ENCODE results near the gene TMED4. TPM values are rescaled to one million over a fixed set of nuclear protein-coding genes. Genes with fewer than 3 reads are reported as not detected.

The TMED4 gene
- total RNA-seq, 3 donors from 2014 or later = 71.3 to 79.4 (median 71.4) TPM

DNA sequence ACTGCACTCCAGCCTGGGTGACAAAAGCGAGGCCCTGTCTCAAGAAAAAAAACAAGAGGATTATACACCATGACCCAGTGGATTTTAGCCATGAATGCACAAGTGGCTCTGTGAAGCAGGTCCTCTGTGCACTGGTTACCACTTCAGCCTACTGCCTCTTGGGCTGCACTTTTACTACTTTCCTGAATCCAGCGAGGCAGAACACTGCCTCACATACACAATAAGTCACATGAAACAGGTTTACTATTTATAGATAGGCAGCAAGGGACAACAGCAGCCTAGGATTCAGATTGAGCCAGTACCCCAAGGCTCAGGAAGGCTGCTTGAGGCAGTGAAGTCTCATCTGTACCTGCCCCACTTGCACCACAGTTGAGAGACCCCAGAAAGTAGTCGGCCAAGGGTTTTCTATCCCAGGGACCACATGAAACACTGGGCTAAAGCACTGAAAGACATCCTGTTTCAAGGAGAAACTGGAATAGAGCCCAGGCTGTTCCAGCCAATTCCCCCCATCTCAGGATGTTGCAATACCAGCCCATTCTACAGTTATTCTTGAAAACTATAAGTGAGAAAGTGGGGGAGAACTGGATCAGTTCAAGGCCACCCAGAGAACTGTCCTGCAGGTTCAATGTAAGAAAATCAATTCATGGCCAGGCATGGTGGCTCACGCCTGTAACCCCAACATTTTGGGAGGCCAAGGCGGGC, 14.1 kb upstream of the TMED4 start:
- no peaks in the 10 kb centered on the region for H3K4me1 Mint-ChIP-seq (ENCODE audit: low read depth)
- H3K27me3 Mint-ChIP-seq (ENCODE audit: low read depth) = no peaks in the 10 kb centered on the region
- H3K4me3 Mint-ChIP-seq = no peak overlapping the region
- H3K36me3 Mint-ChIP-seq (ENCODE audit: insufficient read depth) = no peaks in the 10 kb centered on the region
- no peaks in the 10 kb centered on the region for H3K9me3 Mint-ChIP-seq
- DNase-seq = no peak
- ATAC-seq = no peak

DNA sequence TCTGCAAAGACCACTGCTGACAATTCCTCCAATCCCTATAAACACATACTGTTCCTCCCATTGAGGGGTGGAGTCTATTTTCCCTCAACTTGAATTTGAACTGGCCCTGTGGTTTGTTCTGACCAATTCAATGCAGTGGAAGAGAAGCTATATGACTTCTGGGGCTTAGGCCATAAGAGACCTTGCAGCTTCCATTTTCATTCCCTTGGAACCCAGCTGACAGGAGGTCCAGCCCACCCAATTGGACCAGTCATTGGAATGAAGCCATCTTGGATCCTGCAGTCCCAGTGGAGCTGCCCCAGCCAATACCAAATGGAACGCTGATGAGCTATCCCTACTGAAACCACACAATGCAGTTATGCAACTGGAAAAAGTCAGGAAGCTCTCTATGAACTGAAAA, 8.9 kb upstream of the TMED4 start:
- H3K4me3 Mint-ChIP-seq = no peak overlapping the region
- H3K36me3 Mint-ChIP-seq (ENCODE audit: insufficient read depth) = no peaks in the 10 kb centered on the region
- H3K27me3 Mint-ChIP-seq (ENCODE audit: low read depth) = no peaks in the 10 kb centered on the region
- ATAC-seq (no peak), DNase-seq (no peak)
- no peaks in the 10 kb centered on the region for H3K9me3 Mint-ChIP-seq
- peaks cover 6% of the 10 kb centered on the region for H3K4me1 Mint-ChIP-seq (ENCODE audit: low read depth)

DNA sequence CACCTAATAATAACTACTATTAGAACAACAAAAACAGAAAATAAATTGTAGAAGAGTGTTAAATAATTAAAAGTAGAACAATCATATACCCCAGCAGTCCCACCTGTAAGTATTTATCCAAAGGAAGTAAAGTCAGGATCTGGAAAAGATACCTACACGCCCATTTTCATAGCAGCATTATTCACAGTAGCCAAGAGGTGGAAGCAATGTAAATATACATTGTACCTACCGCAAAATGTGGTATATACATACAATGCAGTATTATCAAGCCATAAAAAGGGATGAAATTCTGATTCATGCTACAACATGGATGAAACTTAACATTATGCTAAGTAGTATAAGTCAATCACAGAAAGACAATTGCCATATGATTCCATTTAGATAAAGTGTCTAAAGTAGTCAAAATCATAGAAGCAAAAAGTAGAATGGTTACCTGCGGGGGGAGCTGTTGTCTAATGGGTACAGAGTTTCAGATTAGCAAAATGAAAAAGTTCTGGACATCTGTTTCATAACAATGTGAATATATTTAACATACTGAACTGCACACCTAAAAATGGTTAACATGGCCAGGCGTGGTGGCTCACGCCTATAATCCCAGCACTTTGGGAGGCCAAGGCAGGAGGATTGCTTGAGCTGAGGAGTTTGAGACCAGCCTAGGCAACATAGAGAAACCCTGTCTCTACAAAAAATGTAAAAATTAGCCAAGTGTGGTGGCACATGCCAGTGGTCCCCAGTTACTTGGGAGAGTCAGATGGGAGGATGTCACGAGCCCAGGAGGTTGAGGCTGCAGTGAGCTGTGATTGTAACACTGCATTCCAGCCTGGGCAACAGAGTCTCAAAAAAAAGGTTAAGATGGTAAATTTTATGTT, 6.0 kb upstream of the TMED4 start:
- ATAC-seq = peak; percentile 78 to 79

DNA sequence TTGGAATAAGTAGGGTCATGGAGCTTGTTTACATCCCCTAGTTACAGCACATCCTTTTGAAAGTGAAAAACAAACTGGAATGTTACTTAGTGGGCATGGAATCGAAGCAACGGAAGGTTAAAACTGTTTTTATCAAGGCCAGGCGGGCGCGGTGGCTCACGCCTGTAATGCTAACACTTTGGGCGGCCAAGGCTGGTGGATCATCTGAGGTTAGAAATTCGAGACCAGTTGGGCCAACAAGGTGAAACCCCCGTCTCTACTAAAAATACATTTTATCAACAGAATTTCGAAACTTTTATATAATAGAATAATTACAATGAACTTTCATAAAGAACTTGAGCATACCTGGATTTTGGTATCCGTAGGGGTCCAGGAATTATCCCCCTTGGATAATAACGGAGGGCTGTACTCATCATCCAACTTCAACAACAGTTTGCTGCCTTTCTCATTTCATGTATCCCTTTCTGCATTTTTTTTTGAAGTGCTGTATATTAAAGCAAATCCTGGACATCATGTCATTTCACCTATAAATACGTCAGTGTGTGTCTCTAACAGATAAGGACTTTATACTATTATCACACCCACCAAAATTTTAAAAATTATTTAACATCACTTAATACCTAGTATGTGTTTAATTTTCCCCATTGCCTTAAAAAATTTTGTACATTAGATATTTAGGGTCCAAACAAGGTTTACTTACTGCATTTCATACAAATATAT, 1.3 kb upstream of the TMED4 start:
- Mint-ChIP-seq H3K4me1 (ENCODE audit: low read depth) (peaks cover 34% of the 10 kb centered on the region), H3K4me3 (peak overlapping the region; percentile 89), H3K27me3 (ENCODE audit: low read depth) (no peaks in the 10 kb centered on the region), H3K36me3 (ENCODE audit: insufficient read depth) (peaks cover 17% of the 10 kb centered on the region), H3K9me3 (no peaks in the 10 kb centered on the region)
- DNase-seq (no peak), ATAC-seq (no peak)

More for the DNA sequence above, 6.0 kb upstream of the TMED4 start:
- no peak overlapping the region for H3K4me3 Mint-ChIP-seq
- H3K27me3 Mint-ChIP-seq (ENCODE audit: low read depth) = no peaks in the 10 kb centered on the region
- H3K9me3 Mint-ChIP-seq = no peaks in the 10 kb centered on the region
- peak; percentile 56 for DNase-seq
- no peaks in the 10 kb centered on the region for H3K36me3 Mint-ChIP-seq (ENCODE audit: insufficient read depth)
- H3K4me1 Mint-ChIP-seq (ENCODE audit: low read depth) = peaks cover 7% of the 10 kb centered on the region

DNA sequence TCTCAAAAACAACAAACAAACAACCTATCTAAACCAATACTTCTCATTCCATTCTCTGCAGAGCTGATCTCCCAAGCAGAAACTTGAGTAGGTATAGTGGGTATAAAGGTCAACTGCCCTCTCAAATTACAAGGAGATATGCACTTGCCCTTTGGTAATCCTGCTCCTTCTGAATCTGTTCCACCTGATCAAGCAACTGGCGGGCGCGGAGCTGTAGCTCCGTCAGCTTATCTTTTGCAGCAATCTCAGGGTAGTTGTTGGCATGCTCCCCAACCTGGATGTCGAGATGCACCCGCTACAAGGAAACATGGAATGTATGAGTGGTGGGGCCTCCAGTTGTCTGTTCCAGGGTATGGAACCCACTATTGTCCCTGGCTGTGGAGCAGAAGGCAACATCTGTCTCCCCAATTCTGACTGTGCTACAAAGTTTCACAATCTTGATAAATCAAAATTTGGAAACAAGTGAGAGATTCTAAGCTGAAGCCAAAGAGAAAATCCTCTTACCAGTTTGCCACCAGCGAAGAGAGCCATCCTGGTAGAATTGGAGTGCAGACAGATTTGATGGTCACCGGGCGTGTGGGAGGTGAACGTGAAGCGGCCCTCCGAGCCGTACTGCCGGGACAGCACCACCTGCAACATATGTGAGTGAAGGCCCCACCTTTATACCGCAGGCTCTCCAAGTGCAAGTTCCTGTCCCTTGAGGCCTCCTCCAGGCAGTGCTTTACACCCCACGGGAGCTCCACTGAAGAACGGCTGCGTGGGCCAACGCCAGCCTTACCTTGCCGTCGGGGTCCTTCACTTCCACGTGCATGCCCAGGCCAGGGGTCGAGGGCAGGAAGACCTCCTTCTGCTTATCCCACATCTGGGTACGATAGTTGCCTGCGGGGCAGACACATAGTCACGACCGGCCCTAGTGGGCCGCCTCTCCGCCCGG, 819 bp downstream of the TMED4 start:
- Mint-ChIP-seq H3K9me3 (no peaks in the 10 kb centered on the region), H3K4me1 (ENCODE audit: low read depth) (peaks cover 31% of the 10 kb centered on the region), H3K27me3 (ENCODE audit: low read depth) (no peaks in the 10 kb centered on the region), H3K36me3 (ENCODE audit: insufficient read depth) (peaks cover 18% of the 10 kb centered on the region), H3K4me3 (peak overlapping the region; percentile 89)
- ATAC-seq (peak; percentile 35 to 44), DNase-seq (peak; percentile 26)

DNA sequence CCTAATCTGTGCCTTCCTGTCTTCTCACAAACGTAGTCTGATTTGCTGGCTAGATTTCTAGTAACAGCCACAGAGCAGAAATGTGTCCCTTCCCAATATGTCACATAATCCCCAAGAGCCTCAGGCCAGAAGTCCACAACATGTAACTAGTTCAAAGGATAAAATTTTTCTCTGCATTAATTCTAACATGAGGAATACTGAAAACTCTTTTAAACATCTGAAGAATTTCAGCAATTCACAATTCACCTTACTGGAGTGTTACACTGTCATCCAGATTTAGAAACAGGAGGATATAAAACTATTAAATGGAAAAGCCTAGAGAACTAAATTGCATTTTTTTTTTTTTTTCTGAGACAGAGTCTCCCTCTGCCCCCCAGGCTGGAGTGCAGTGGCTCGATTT, 5.8 kb downstream of the TMED4 start:
- H3K9me3 Mint-ChIP-seq = no peaks in the 10 kb centered on the region
- no peak overlapping the region for H3K4me3 Mint-ChIP-seq
- no peaks in the 10 kb centered on the region for H3K27me3 Mint-ChIP-seq (ENCODE audit: low read depth)
- peaks cover 40% of the 10 kb centered on the region for H3K36me3 Mint-ChIP-seq (ENCODE audit: insufficient read depth)
- DNase-seq = no peak
- peaks cover 52% of the 10 kb centered on the region for H3K4me1 Mint-ChIP-seq (ENCODE audit: low read depth)
- no peak for ATAC-seq

DNA sequence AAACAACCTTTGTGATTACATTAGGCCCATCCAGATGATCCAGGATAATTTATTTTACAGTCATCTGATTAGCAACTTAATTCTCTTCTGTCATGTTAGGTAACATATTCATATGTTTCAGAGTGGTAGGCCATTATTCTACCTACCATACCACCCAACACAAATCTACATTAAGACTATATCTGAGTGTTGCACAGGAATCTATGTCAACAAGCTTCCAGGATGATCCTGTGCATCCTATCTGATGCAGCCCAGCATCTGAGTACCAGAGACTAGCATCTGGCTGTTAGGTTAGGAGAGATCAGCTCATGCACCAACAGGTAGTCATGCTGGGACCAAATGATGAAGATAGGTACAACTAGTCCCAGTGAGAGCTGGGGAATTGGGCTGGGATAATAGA, 7.0 kb downstream of the TMED4 start:
- Mint-ChIP-seq H3K4me3 (peak overlapping the region; percentile 97), H3K4me1 (ENCODE audit: low read depth) (peaks cover 43% of the 10 kb centered on the region), H3K36me3 (ENCODE audit: insufficient read depth) (peaks cover 42% of the 10 kb centered on the region), H3K27me3 (ENCODE audit: low read depth) (no peaks in the 10 kb centered on the region), H3K9me3 (no peaks in the 10 kb centered on the region)
- ATAC-seq = no peak
- DNase-seq = no peak

DNA sequence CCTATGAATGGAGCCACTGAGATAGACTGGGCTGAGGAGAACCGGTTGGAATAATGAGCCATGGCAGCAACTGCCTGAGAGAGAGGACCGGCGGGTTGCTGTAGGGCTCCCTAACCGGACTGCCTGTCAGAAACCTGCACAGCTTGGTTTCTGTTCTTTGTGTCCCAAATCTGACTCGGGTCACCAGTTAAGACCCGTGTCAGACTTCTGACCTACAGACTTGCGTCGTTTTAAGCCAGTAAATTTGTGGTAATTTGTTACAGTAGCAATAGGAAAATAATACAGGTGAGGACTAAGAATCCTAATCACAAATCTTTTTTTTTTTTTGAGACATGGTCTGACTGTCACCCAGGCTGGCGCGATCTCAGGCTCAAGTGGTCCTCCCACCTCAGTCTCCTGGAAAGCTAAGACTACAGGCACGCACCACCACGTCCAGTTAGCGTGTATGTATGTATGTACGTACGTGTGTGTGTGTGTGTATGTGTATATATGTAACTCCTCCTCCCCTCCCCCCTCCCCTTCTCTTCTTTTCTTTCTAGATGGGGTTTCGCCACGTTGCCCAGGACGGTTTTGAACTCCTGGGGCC, 7.7 kb downstream of the TMED4 start:
- Mint-ChIP-seq H3K27me3 (ENCODE audit: low read depth) (no peaks in the 10 kb centered on the region), H3K36me3 (ENCODE audit: insufficient read depth) (peaks cover 42% of the 10 kb centered on the region), H3K9me3 (no peaks in the 10 kb centered on the region), H3K4me1 (ENCODE audit: low read depth) (peaks cover 37% of the 10 kb centered on the region), H3K4me3 (peak overlapping the region; percentile 97)
- DNase-seq (no peak), ATAC-seq (no peak)

DNA sequence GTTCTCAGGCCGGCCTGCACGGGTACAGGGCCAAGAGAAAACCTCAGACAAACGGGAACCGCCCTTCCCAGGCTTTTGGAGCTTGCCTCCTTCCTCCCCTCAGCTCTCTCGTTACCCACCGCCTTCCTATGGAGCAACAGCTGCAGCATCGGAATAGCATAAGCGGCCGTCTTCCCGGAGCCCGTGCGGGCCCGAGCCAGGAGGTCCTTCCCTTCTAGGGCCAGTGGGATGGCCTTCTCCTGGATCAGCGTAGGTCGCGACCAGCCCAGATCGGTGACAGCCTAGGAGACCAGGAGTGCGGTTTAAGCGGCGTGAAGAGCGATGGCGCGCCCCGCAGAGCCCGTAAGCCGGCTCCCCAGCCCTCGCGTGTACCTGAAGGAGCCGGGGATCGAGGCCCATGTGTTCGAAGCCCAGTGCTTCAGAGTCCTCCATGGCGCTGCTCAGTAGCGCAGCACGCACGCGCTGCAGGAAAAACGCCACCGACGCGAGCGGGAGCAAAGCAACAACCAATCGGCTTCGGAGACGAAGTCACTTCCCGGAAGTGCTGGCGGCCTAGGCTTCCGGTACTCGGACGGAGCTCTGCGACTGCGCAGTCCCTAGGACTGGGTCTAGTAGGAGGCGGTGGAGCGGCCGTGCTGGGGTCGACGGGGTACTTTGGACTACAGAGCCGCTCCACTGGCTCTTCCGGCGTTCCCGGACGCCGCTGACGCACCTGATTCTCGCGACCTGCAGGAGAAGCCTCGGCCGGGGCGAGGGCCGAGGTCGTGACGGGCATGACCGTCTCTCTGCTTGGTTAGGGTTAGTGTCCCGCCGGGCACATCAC, 8.4 kb downstream of the TMED4 start, which contains the start of gene DDX56:
Gene DDX56, minus strand, starts transcription at position 445 of the 823 bp plus-strand sequence. Its CDS starts 13 bp downstream, at position 432.
- DNase-seq (peak; percentile 90), ATAC-seq (peak; percentile 97 to 98)
- no peaks in the 10 kb centered on the region for H3K27me3 Mint-ChIP-seq (ENCODE audit: low read depth)
- H3K36me3 Mint-ChIP-seq (ENCODE audit: insufficient read depth) = peaks cover 44% of the 10 kb centered on the region
- H3K4me1 Mint-ChIP-seq (ENCODE audit: low read depth) = peaks cover 31% of the 10 kb centered on the region
- H3K9me3 Mint-ChIP-seq = no peaks in the 10 kb centered on the region
- H3K4me3 Mint-ChIP-seq = peak within 1 kb of the TSS; percentile 97

DNA sequence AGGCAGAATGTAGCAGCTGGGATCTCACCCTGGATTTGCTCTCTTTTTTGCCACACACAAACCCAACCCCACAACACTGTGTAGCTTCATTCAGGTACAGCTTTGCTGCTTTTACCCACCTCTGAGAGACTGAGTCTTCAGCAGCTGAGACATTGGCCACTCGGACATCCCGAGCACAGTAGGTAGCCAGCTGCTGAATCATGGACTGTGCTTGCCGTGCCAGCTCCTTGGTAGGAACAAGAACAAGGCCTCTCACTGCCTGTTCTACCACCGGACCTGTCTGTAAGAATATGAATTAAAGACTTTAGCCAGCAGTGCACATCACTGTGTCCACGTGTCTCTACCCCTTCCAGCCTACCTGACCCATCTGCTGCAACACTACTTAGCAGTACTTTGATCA, 9.3 kb downstream of the TMED4 start:
- Mint-ChIP-seq H3K4me1 (ENCODE audit: low read depth) (peaks cover 31% of the 10 kb centered on the region), H3K9me3 (no peaks in the 10 kb centered on the region), H3K27me3 (ENCODE audit: low read depth) (no peaks in the 10 kb centered on the region), H3K4me3 (peak overlapping the region; percentile 97), H3K36me3 (ENCODE audit: insufficient read depth) (peaks cover 49% of the 10 kb centered on the region)
- no peak for ATAC-seq
- DNase-seq = no peak

DNA sequence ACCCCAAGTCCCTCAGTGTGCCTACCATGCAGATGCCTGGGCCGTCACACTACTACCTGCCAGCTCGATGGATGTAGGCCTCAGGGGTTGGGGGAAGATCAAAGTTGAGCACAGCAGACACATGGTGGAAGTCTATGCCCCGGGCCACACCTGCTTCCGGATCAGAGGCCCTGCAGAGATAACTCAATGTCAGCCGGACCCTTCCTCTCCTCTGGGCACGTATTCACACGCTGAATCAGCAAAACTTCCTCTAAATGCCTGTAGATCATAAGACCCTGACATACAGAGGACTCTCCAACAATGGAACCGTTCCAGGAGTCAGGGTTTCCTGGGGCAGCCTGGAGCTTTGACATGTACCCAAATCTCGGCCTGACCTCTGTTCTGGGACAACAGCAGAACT, 12.1 kb downstream of the TMED4 start:
- Mint-ChIP-seq H3K9me3 (no peaks in the 10 kb centered on the region), H3K4me3 (no peak overlapping the region), H3K27me3 (ENCODE audit: low read depth) (no peaks in the 10 kb centered on the region), H3K4me1 (ENCODE audit: low read depth) (peaks cover 29% of the 10 kb centered on the region), H3K36me3 (ENCODE audit: insufficient read depth) (peaks cover 54% of the 10 kb centered on the region)
- no peak for ATAC-seq
- no peak for DNase-seq

DNA sequence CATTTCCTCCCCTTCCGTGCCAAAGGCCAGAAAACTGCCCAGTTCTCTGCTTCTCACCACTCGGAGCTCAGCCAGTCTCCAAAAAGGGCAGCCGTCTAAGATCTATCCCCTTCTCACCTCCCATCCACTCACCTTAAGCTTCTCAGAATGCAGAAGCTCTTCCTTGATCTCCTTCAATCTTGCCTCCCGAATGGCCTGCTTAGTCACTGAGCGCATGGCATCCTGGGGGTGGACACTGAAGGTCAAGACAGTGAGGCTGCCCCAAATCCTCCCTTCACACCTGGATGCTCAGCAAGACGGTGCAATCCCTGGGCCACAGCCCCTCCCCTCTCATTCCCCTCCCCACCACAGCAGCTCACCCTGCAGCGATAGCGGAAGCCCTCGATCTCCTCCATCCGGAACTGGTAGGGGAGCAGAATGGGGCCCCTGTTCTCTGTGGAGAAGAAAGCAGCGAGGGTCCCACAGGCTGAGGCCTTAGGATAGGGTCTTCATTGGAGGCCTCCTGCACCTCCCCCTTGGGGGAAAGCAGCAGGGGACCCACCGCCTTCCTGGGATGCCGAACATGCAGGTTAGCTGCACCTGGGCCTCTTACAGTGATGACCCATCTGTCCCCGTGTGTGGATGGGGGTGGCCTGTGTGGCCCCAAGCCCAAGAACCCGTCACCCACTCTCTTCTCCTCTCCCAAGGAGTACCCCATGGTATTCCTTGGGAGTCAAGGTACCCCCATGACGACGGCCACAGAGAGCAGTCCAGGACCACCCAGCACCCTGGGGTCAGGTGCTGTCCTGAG, 13.1 kb downstream of the TMED4 start:
- no peak overlapping the region for H3K4me3 Mint-ChIP-seq
- H3K36me3 Mint-ChIP-seq (ENCODE audit: insufficient read depth) = peaks cover 58% of the 10 kb centered on the region
- DNase-seq = no peak
- ATAC-seq = no peak
- H3K4me1 Mint-ChIP-seq (ENCODE audit: low read depth) = peaks cover 20% of the 10 kb centered on the region
- no peaks in the 10 kb centered on the region for H3K27me3 Mint-ChIP-seq (ENCODE audit: low read depth)
- no peaks in the 10 kb centered on the region for H3K9me3 Mint-ChIP-seq

Data from activated T-cell treated with anti-CD3 and anti-CD28 coated beads, Interleukin-2, amount 50 U/mL, for 4 hours (primary cell).